Germinal center (tissue), 1 donor: ENCODE measurements around the gene ERO1A.
"Not testable (repeated sequence)": the region's sequence is repeated elsewhere in the genome, so short reads cannot be mapped to it uniquely, and the experiment has no call there.

Experiments
- DNase-seq: peaks from one replicate; pipeline ENCODE4 v3.0.0; 2012; ENCODE audit warnings: mixed read lengths, low spot score

The ERO1A gene, protein sequence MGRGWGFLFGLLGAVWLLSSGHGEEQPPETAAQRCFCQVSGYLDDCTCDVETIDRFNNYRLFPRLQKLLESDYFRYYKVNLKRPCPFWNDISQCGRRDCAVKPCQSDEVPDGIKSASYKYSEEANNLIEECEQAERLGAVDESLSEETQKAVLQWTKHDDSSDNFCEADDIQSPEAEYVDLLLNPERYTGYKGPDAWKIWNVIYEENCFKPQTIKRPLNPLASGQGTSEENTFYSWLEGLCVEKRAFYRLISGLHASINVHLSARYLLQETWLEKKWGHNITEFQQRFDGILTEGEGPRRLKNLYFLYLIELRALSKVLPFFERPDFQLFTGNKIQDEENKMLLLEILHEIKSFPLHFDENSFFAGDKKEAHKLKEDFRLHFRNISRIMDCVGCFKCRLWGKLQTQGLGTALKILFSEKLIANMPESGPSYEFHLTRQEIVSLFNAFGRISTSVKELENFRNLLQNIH

DNA sequence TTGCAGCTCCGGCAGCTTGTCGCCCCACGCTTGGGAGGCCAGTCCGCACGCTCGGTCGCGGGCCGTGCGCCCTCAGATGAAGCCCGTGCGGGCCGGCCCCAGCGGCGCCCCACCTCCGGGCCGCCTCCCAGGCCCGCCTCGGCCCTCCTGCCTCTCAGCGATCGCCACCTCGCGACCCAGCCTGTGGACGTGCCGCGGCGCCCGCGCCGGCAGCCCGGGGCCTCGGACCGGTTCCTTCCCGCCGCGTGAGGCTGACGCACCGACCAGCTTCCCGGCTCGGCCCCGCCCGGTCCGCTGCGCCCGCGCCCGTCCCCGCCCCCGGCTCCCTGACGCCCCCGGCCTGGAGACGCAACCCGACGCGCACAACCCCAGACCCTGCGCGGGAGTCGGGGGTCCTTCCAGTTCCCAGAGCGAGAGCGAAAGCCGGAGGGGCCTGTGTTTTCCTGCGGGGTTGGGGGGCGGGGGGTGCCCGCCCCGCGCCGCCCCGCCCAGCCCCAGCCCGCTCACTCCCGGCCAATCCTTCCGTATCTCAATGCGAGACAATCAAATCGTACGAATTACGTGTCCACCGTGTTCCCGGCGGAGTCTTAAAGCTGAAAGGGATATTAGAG, at the start of gene ERO1A:
TSS of gene ERO1A (minus strand) at position 78 of the 611 bp plus-strand sequence. CDS start at position 1, 77 bp downstream.
- DNase-seq = peak; percentile 53

- peak; percentile 7 for DNase-seq
These were observed 46.5 kb upstream of the ERO1A start for GRCh38 chr14:52741865-52742264.

DNA sequence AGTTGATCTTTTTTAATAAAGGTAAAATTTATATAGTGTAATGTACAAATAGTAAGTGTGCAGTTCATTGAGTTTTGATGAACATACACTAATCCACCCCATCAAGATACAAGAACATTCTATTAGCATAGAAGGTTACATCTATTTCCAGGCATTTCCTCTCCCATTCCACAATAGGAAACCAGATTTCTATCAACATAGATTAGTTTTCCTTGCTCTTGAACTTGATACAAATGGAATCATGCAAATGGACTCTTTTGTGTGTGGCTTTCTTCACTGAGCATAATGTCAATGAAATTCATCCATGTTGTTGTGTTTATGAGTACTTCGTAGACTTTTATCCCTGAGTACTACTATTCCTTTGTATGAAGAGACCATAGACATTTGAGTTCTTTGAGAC, 45.4 kb upstream of the ERO1A start:
- no peak for DNase-seq

- DNase-seq = no peak
These were observed 43.1 kb upstream of the ERO1A start for GRCh38 chr14:52738409-52738808.

DNA sequence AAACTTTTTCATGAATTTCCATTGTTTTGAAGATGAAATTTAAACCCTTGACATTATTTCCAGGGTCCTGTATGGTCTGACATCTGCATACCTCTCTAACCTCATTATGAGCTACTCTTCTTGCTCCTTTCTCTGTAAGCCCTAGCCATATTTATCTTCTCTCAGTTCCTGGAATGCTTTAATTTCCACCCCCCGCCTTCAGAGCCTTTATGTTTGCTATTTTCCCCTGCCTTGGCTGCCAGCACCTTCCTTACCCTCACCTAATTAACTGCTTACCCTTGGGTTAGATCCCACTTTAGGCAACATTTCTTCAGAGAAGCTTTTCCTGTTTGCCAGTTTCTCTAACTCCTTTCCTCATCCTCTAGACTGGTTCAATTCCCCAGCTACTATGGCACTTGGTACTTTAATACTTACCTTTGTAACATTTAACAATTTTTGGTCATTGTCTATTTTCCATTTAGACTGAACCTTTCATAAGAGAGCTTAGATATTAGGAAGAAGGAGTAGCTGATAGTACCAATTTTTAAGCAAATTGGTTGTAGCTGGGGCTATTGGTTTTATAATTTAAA, 40.6 kb upstream of the ERO1A start:
- DNase-seq = no peak

DNA sequence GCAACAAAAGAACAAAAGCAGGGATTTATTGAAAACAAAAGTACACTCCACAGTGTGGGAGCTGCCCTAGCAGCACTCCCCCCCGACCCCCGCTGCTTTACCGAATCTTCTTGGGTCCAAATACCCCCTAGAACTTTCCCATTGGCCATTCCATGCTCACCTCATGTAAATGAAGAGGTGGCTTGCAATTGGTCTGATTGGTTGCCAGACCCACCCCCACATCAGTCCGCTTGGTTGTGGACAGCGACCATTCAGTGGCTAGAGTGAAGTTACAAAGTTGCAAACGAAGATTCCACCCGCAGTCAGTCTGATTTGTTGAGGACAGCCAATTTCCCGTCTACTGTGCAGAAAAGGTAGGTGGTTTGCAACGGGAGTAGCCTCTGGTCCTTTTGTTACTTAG, 38.5 kb upstream of the ERO1A start:
- no peak for DNase-seq

GRCh38 chr14:52730709-52731111, 35.4 kb upstream of the ERO1A start:
- no peak for DNase-seq

GRCh38 chr14:52729925-52730708, 34.8 kb upstream of the ERO1A start, which contains the start of gene STYX:
STYX (plus strand) TSS chr14:52730166; CDS start chr14:52730475, 309 bp downstream.
- peak; percentile 90 for DNase-seq

GRCh38 chr14:52729585-52729924, 34.2 kb upstream of the ERO1A start:
- no peak for DNase-seq

DNA sequence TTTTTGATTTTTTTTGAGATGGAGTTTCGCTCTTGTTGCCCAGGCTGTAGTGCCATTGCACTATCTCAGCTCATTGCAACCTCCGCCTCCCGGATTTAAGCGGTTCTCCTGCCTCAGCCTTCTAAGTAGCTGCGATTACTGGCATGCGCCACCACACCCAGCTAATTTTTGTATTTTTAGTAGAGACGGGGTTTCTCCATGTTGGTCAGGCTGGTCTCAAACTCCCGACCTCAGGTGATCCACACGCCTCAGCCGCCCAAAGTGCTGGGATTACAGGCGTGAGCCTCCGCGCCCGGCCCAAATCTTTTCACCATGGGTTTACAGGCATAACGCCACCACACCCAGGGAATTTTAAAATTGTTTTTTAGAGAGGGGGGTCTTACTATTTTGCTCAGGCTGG, 33.7 kb upstream of the ERO1A start:
- DNase-seq = not testable (repeated sequence)

DNA sequence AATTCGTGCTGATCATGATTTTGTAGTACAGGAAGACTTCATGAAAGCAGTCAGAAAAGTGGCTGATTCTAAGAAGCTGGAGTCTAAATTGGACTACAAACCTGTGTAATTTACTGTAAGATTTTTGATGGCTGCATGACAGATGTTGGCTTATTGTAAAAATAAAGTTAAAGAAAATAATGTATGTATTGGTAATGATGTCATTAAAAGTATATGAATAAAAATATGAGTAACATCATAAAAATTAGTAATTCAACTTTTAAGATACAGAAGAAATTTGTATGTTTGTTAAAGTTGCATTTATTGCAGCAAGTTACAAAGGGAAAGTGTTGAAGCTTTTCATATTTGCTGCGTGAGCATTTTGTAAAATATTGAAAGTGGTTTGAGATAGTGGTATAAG, 32.2 kb upstream of the ERO1A start:
- DNase-seq = not testable (repeated sequence)

- no peak for DNase-seq
These were observed 28.9 kb upstream of the ERO1A start for GRCh38 chr14:52724360-52724644.

DNA sequence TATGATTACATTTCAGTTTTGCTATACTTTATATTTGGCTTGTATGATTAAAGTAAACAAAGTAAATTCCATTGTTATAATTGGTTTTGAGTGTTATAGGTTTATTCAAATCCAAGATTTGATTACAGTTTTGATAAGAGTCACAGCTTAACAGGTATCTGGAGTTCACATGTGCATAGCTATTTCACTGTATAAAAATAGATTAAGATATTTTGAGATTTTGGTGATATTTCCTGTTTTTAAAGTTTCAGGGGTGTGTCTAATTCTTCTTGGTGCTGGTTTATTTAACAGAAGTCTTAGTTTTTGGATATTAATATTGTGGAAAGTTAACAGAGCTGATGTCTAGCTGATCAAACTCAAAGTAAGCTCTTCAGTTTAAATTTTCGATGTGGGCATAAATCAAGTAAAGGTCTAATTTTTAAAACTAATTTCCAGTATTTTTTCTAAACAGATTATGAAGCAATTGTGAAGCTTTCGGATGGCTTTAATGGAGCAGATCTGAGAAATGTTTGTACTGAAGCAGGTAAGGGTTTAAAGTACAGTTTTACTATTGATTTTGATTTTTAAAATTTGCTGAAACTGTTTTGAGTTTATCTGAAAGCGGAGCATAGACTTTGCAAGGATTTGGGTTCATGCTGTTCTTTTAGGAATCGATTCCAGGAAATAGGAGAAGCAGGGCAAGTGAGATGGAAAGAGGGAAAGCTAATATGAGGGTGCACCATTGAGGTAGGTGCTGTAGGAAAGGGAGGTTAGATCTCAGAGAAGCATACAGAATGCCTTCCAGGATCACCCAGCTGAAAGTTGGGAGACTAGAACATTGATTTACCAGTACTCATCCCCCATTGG, 28.4 kb upstream of the ERO1A start:
- DNase-seq = no peak

DNA sequence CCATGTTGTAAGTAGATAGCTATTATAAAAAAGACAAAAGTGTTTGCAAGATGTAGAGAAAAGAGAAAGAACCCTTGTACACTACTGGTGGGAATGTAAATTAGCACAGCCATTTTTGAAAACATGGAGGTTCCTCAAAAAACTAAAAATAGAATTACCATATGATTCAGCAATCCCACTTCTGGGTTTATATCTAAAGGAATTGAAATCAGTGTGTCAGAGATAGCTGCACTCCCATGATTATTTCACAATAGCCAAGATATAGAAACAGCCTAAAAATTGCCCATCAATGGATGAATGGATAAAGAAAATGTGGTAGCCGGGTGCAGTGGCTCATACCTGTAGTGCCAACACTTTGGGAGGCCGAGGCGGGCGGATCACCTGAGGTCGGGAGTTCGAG, 20.8 kb upstream of the ERO1A start:
- DNase-seq = no peak

DNA sequence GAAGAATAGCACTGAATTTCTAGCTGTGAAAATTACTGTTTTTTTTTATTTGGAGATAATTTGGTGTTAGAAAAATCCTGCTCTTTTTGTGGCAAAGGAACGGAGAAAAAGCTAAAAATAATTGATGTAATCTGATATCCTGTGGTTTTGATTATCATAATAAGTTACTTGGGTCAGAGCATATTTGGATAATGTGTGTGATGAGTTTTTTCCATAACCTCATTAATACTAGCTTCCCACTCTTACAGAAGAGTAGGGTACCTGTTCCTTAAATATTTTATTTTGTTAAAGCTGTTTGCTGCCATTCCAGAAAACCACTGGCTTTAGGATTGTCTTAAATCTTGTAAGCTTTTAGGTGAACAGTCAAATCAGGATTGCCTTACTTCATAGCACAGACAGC, 16.3 kb upstream of the ERO1A start:
- DNase-seq = no peak

GRCh38 chr14:52706724-52707706, 11.7 kb upstream of the ERO1A start, which contains the start of gene PSMC6:
PSMC6 (plus strand) TSS chr14:52707200; CDS start chr14:52707220, 20 bp downstream.
- peak; percentile 95 for DNase-seq

GRCh38 chr14:52706286-52706685, 10.9 kb upstream of the ERO1A start:
- no peak for DNase-seq

GRCh38 chr14:52703664-52704063, 8.3 kb upstream of the ERO1A start:
- no peak for DNase-seq

GRCh38 chr14:52703225-52703624, 7.9 kb upstream of the ERO1A start:
- no peak for DNase-seq

DNA sequence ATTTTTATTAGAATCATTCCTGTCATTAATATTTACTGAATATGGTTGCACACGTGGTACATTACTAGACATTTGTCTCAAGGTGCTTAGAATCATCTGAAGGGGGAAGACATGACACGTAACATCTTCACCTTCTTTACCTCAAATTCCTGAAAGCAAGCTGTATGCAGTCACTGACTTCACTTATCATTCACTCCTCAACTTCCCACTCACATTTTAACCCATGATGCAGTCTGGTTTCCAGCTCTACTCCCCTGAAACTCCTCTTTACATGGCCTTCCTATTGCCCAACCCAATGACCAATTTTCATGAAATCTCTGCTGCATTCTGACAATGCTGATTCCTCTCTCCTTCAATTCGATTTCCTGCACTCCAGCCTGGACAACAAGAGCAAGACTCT, 5.9 kb upstream of the ERO1A start:
- DNase-seq = no peak
